Aorta (tissue), 4 donors: Measurements from ENCODE around the gene TAAR1. TPM values are rescaled to one million over a fixed set of nuclear protein-coding genes. Genes with fewer than 3 reads are reported as not detected.

Experiments
- polyA plus RNA-seq, 2 donors: library from polyadenylated mRNA; stranded (reverse); fragments of 200-250 nt; gene quantifications; one replicate each; pipeline ENCODE4 v1.2.3, GENCODE V29; 2013
- total RNA-seq, 2 donors: library from RNA; stranded (reverse); fragmentation: NEBNext Ultra II Directional; extraction: Animal tissue kit (Norgen Biotek cat#: 25700); gene quantifications; one replicate each; pipeline ENCODE4 v1.2.1, GENCODE V29; 2021
- donor health status: healthy with polysubstance abuse.
- donor health status: Bipolar disorder and iron deficiency.
- donor health status: DM: no; HTN: no; CAD: no.
- donor health status: DM: yes; HTN: yes; CAD: no.

TAAR1 gene
- total and polyA plus RNA-seq, 4 donors: not detected

Other genes starting within 250 kb of the TAAR1 start
- gene STX7, start 146.1 kb downstream of the TAAR1 start, total RNA-seq: 10 to 100 TPM; 51.5 to 80.7 TPM
- 10 to 100 TPM; 24.1 to 36.1 TPM for gene STX7, start 146.1 kb downstream of the TAAR1 start, polyA plus RNA-seq
- not detected for gene TAAR9, start 120.9 kb downstream of the TAAR1 start, total RNA-seq
- not detected for gene TAAR9, start 120.9 kb downstream of the TAAR1 start, polyA plus RNA-seq
- gene TAAR8, start 106.5 kb downstream of the TAAR1 start, total RNA-seq: not detected
- not detected for gene TAAR8, start 106.5 kb downstream of the TAAR1 start, polyA plus RNA-seq
- not detected for gene TAAR6, start 88.9 kb downstream of the TAAR1 start, total RNA-seq
- gene TAAR6, start 88.9 kb downstream of the TAAR1 start, polyA plus RNA-seq: not detected
- not detected for gene TAAR5, start 69.4 kb downstream of the TAAR1 start, total RNA-seq
- not detected for gene TAAR5, start 69.4 kb downstream of the TAAR1 start, polyA plus RNA-seq
- not detected for gene TAAR2, start 34.9 kb downstream of the TAAR1 start, total RNA-seq
- gene TAAR2, start 34.9 kb downstream of the TAAR1 start, polyA plus RNA-seq: not detected
- gene VNN1, start 54.9 kb upstream of the TAAR1 start, total RNA-seq: 1 to 10 TPM; 1.8 to 4.5 TPM
- 10 to 100 TPM in 1 of 2 donors, under 1 TPM in 1; 0.69 to 21.8 TPM for gene VNN1, start 54.9 kb upstream of the TAAR1 start, polyA plus RNA-seq
- 10 to 100 TPM in 1 of 2 donors, 1 to 10 TPM in 1; 4.7 to 15.6 TPM for gene VNN2, start 98.7 kb upstream of the TAAR1 start, total RNA-seq
- gene VNN2, start 98.7 kb upstream of the TAAR1 start, polyA plus RNA-seq: 1 to 10 TPM in 1 of 2 donors, under 1 TPM in 1; 0.43 to 8.0 TPM
- 1 to 10 TPM; 4.5 to 9.2 TPM for gene SLC18B1, start 139.5 kb upstream of the TAAR1 start, total RNA-seq
- gene SLC18B1, start 139.5 kb upstream of the TAAR1 start, polyA plus RNA-seq: 1 to 10 TPM; 4.0 to 6.9 TPM
- 100 to 1,000 TPM; 689 to 706 TPM for gene RPS12, start 155.4 kb upstream of the TAAR1 start, total RNA-seq
- gene RPS12, start 155.4 kb upstream of the TAAR1 start, polyA plus RNA-seq: 1,000 to 10,000 TPM; 2,519 to 5,399 TPM